Psoas muscle (tissue), 8 donors: Measurements from ENCODE around the gene GTPBP1. TPM values are rescaled to one million over a fixed set of nuclear protein-coding genes. Genes with fewer than 3 reads are reported as not detected.

Source experiments
- ATAC-seq, 4 donors: fragments of 200-7000 bp; cut with Tn5 transposase; one replicate each; pipeline ENCODE4 v1.9.1; 2020; ENCODE audit warnings: moderate library complexity in 3 of 4, mild to moderate bottlenecking in 2 of 4
- DNase-seq, 2 donors: peaks; one replicate each; pipeline ENCODE4 v3.0.0-alpha.2; 2020
- H3K27ac ChIP-seq: fragments of 200-600 bp; one replicate; pipeline ENCODE4 v1.8.0; 2022
- H3K27me3 ChIP-seq, 3 donors: fragments of 200-600 bp in 1 of 3; one replicate each; pipeline versions ENCODE4 v1.6.1 to v1.8.0; 2013 to 2022; ENCODE audit warnings: low read length in 2 of 3, mild to moderate bottlenecking in 2 of 3, moderate library complexity in 1 of 3; ENCODE audit not compliant: insufficient read depth in 3 of 3
- H3K36me3 ChIP-seq, 2 donors: fragments of 200-600 bp in 1 of 2; one replicate each; pipeline versions ENCODE4 v1.6.1 to v1.8.0; 2013 to 2022; ENCODE audit warnings: low read depth in 1 of 2, mild to moderate bottlenecking in 1 of 2, moderate library complexity in 1 of 2; ENCODE audit not compliant: insufficient read depth in 1 of 2
- H3K4me1 ChIP-seq: fragments of 200-600 bp; one replicate; pipeline ENCODE4 v1.8.0; 2022
- H3K4me3 ChIP-seq: fragments of 200-600 bp; one replicate; pipeline ENCODE4 v1.8.0; 2022; ENCODE audit warnings: mild to moderate bottlenecking
- H3K9me3 ChIP-seq: fragments of 200-600 bp; one replicate; pipeline ENCODE4 v1.8.0; 2022
- CTCF ChIP-seq: fragments of 200-600 bp; IDR thresholded peaks from one replicate; pipeline ENCODE4 v1.8.0; 2022; ENCODE audit warnings: antibody characterized with exemption
- WGBS, 3 donors: extraction: QIAGEN DNeasy Blood & Tissue Kit; methylation state at CpG; one replicate each; pipeline versions ENCODE4 v1.1.6 to v1.1.7; 2013; 5-methylcytosine and 5-hydroxymethylcytosine counted together
- intact Hi-C, 2 donors: fragments of 100-400 bp; cut with DNase I; formaldehyde crosslinking; loops; one replicate each; pipeline versions ENCODE4 v1.11.0 to v1.14.2; 2022
- polyA plus RNA-seq, 3 donors: library from polyadenylated mRNA; stranded (reverse); fragments of 200-250 nt; gene quantifications; one replicate each; pipeline ENCODE4 v1.2.3, GENCODE V29; 2013
- total RNA-seq, 4 donors: library from RNA; stranded (reverse); fragmentation: NEBNext Ultra II Directional in 2 of 4; extraction: Animal tissue kit (Norgen Biotek cat#: 25700) in 2 of 4; gene quantifications; one replicate each; pipeline versions ENCODE4 v1.2.1 to v1.2.4, GENCODE V29; 2021 to 2023
- donor health status: healthy with polysubstance abuse.
- donor health status: DM: no; HTN: no; CAD: no; lungs with moderate emphysema.
- donor health status: Bipolar disorder and iron deficiency.
- donor health status: healthy.
- donor health status: DM: yes; HTN: yes; CAD: no.
- donor health status: DM: no; HTN: no; CAD: no.
- donor health status: DM: no; HTN: no; CAD: no.
- donor health status: DM: yes; HTN: yes; CAD: no.

Gene GTPBP1
- total and polyA plus RNA-seq, 7 donors: 16.4 to 46.1 (median 24.3) TPM

GRCh38 chr22:38735126-38735464 is 29.4 kb downstream of the GTPBP1 start:
- ATAC-seq (no peak), DNase-seq (peak in 1 of 2 donors; percentile 45)
- Histone ChIP-seq H3K27me3 (no peaks in the 10 kb centered on the region), H3K9me3 (no peaks in the 10 kb centered on the region), H3K4me3 (no peak overlapping the region), H3K27ac (peak overlapping the region; percentile 79), H3K36me3 (peaks cover 5 to 76% of the 10 kb centered on the region in 2 donors), H3K4me1 (peaks cover 50% of the 10 kb centered on the region)
- TF ChIP-seq CTCF: no peak
- intact Hi-C loops: loop anchor here in 1 of 2 donors (2.0 kb wide), 1 partner anchor 20 kb away; the partner anchor contains the start of gene SUN2
- 88 to 96% (median 90%) methylated on average over 7 of the region's 7 CpGs for WGBS, 3 donors

GRCh38 chr22:38735465-38736256 is 29.9 kb downstream of the GTPBP1 start:
- TF ChIP-seq CTCF: no peak
- H3K4me1 ChIP-seq: peaks cover 52% of the 10 kb centered on the region

GRCh38 chr22:38736257-38736570 is 30.5 kb downstream of the GTPBP1 start:
- ATAC-seq (no peak), DNase-seq (no peak)
- intact Hi-C loops: no loop called here
- TF ChIP-seq CTCF: no peak
- Histone ChIP-seq H3K4me3 (no peak overlapping the region), H3K4me1 (peaks cover 52% of the 10 kb centered on the region), H3K27ac (peak overlapping the region; percentile 79), H3K27me3 (no peaks in the 10 kb centered on the region), H3K36me3 (peaks cover 10 to 77% of the 10 kb centered on the region in 2 donors), H3K9me3 (no peaks in the 10 kb centered on the region)
- WGBS, 3 donors: 88 to 90% (median 89%) methylated on average over 7 of the region's 7 CpGs

More at GRCh38 chr22:38735465-38736256, 29.9 kb downstream of the GTPBP1 start:
- intact Hi-C loops: loop anchor here in 1 of 2 donors (2.0 kb wide), 1 partner anchor 19 kb away; the partner anchor contains the start of gene SUN2
- H3K27me3 ChIP-seq: no peaks in the 10 kb centered on the region
- no peak overlapping the region for H3K4me3 ChIP-seq
- WGBS, 3 donors: 73 to 82% (median 80%) methylated on average over 15 of the region's 15 CpGs
- H3K9me3 ChIP-seq: no peaks in the 10 kb centered on the region
- ATAC-seq: no peak
- peak overlapping the region; percentile 79 for H3K27ac ChIP-seq
- DNase-seq: peak in 1 of 2 donors; percentile 54
- H3K36me3 ChIP-seq: peaks cover 9 to 76% of the 10 kb centered on the region in 2 donors

- intact Hi-C loops: no loop called here
- no peak overlapping the region for H3K27ac ChIP-seq
- H3K4me3 ChIP-seq: no peak overlapping the region
- H3K4me1 ChIP-seq: peaks cover 43% of the 10 kb centered on the region
- ATAC-seq (no peak), DNase-seq (peak in 1 of 2 donors; percentile 36)
- peaks cover 10 to 83% of the 10 kb centered on the region in 2 donors for H3K36me3 ChIP-seq
- H3K9me3 ChIP-seq: no peaks in the 10 kb centered on the region
- no peaks in the 10 kb centered on the region for H3K27me3 ChIP-seq
- 79 to 85% (median 84%) methylated on average over 21 of the region's 21 CpGs for WGBS, 3 donors
- no peak for TF ChIP-seq CTCF
Observed at GRCh38 chr22:38737302-38738060, 31.7 kb downstream of the GTPBP1 start.
